K562 (cell line): Measurements from ENCODE around the gene RHOBTB3. TPM values are rescaled to one million over a fixed set of nuclear protein-coding genes. Genes with fewer than 3 reads are reported as not detected.
A peak's percentile ranks its signal among the peaks of the same experiment; 100 is the strongest.

Experiments
- BCL6 ChIP-seq: fragments of 250-450 bp; sonication (Bioruptor Pico); IDR thresholded peaks from 2 replicates; pipeline ENCODE4 v1.4.0; 2020
- FIP1L1 ChIP-seq: fragments of 200-400 bp; formaldehyde crosslinking; IDR thresholded peaks from 2 replicates; pipeline ENCODE4 v1.6.1; 2018; ENCODE audit warnings: mild to moderate bottlenecking, low read depth, low read length; ENCODE audit not compliant: poor library complexity, severe bottlenecking
- FOXM1 ChIP-seq, 2 experiments: fragments of 450-650 bp in 1 of 2; sonication (generic) in 1 of 2; formaldehyde crosslinking in 1 of 2; IDR thresholded peaks; 2 replicates each; pipeline versions ENCODE4 v1.6.1 to v1.9.0; 2017 to 2022; ENCODE audit warnings: low read depth in 2 of 2, mild to moderate bottlenecking in 2 of 2, missing genetic modification reagents in 1 of 2, moderate library complexity in 1 of 2
- HMG20B ChIP-seq: fragments of 250-450 bp; sonication (Bioruptor Pico); IDR thresholded peaks from 2 replicates; pipeline ENCODE4 v1.5.0; 2021; ENCODE audit warnings: mild to moderate bottlenecking
- HNRNPLL ChIP-seq: fragments of 200-400 bp; formaldehyde crosslinking; IDR thresholded peaks from 2 replicates; pipeline ENCODE4 v1.6.1; 2017; ENCODE audit warnings: low read length, low read depth, mild to moderate bottlenecking; ENCODE audit not compliant: poor library complexity, severe bottlenecking
- MAFF ChIP-seq: IDR thresholded peaks from 2 replicates; pipeline ENCODE4 v1.6.1; 2012; ENCODE audit warnings: low read length, improper control_type of control experiment
- PML ChIP-seq: IDR thresholded peaks from 2 replicates; pipeline ENCODE4 v1.6.1; 2012; ENCODE audit warnings: low read length, inconsistent platforms
- PTBP1 ChIP-seq: fragments of 200-400 bp; formaldehyde crosslinking; IDR thresholded peaks from 2 replicates; pipeline ENCODE4 v1.6.1; 2017; ENCODE audit warnings: low read depth, low read length
- SETDB1 ChIP-seq: IDR thresholded peaks from one replicate; pipeline ENCODE4 v1.6.1; 2012; ENCODE audit warnings: low read length, control low read depth, inconsistent platforms
- SMAD1 ChIP-seq: fragments of 150-350 bp; IDR thresholded peaks from 2 replicates; pipeline ENCODE4 v1.6.1; 2014; ENCODE audit warnings: low read length, low read depth; ENCODE audit not compliant: partially characterized antibody
- ZNF584 ChIP-seq: fragments of 200-800 bp; sonication (Bioruptor generic); IDR thresholded peaks from 2 replicates; pipeline ENCODE4 v1.6.1; 2016; ENCODE audit warnings: low read depth, mild to moderate bottlenecking, missing genetic modification characterization, missing compliant biosample characterization
- ZNF695 ChIP-seq: fragments of 450-650 bp; formaldehyde crosslinking; IDR thresholded peaks from 2 replicates; pipeline ENCODE4 v1.4.0; 2020; ENCODE audit warnings: mild to moderate bottlenecking, moderate library complexity
- polyA plus RNA-seq, 8 experiments: library from polyadenylated mRNA; depleted of rRNA in 4 of 8; stranded (reverse) in 5 of 8; unstranded in 3 of 8; fragments of >200 nt; fragmentation: Nextera tagmentation in 2 of 8; fragmentation: Illumina TruSeq in 1 of 8; extraction: Ambion mirVana in 2 of 8; extraction: Trizol in 1 of 8; gene quantifications; 2 replicates each; pipeline versions ENCODE4 v1.2.1 to v1.2.3, GENCODE V29; 2011 to 2014; ENCODE audit warnings: inconsistent platforms in 1 of 8, missing spikeins in 1 of 8
- total RNA-seq, 7 experiments: library from RNA; depleted of rRNA in 6 of 7; stranded (reverse); fragments of >200 nt in 6 of 7; fragmentation: Illumina TruSeq in 2 of 7; extraction: Trizol in 2 of 7; gene quantifications; 2 replicates each; pipeline versions ENCODE4 v1.2.1 to v1.2.3, GENCODE V29; 2011 to 2021; ENCODE audit warnings: low replicate concordance in 1 of 7
- TF ChIP-seq, protein P1 (sequence below), 3 experiments: fragments of 200-800 bp in 1 of 3; fragments of 250-450 bp in 1 of 3; fragments of 450-650 bp in 1 of 3; sonication (Bioruptor Pico) in 1 of 3; sonication (Bioruptor generic) in 1 of 3; formaldehyde crosslinking in 1 of 3; IDR thresholded peaks; 2 replicates each; pipeline versions ENCODE4 v1.6.1 to v1.8.0; 2016 to 2022; ENCODE audit warnings: mild to moderate bottlenecking in 2 of 3, missing genetic modification characterization in 2 of 3, missing compliant biosample characterization in 1 of 3, moderate library complexity in 1 of 3
- TF ChIP-seq, protein P2 (sequence below): fragments of 450-650 bp; IDR thresholded peaks from 2 replicates; pipeline ENCODE4 v1.6.1; 2016; ENCODE audit warnings: low read depth

RHOBTB3 gene
- total and polyA plus RNA-seq, 9 of the 15 experiments (the other 6 are each of a cell fraction or from before 2014, with no cell fraction given), result 39.7 to 143 (median 115) TPM

DNA sequence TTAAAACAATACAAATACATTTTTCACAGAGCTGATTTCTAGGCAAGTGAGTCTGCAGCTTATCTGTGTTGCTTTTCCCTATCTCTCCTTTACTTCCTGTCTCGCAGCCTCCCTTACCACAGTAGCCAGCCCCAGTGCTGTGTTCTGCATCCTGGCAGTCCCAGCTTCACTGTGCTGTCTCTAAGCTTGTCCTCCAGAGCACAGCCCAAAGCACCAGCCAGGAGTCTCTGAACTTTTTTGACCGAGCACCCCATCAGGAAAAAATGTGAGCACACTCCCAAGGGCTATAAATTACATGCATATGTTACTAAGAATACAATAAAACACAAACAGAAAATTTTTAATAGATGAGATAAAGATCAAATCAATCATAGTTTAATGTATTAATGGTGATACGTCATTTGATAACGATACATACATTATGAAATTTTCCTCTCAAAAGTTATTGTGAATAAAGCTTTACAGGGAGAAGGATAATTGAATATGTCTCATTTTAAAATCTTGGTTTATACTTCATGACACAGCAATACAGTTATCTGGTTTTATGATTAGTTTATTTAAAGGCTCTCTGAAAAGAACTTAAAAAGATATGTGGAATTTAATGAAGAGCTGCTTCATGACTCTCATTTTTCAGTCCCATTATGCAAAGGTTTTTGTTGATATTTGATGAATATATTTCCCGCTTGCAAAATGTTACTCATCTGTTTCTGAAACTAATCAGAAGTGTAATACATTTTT lies 7.3 kb upstream of the RHOBTB3 start (continued):
- TF ChIP-seq, protein P1, sequence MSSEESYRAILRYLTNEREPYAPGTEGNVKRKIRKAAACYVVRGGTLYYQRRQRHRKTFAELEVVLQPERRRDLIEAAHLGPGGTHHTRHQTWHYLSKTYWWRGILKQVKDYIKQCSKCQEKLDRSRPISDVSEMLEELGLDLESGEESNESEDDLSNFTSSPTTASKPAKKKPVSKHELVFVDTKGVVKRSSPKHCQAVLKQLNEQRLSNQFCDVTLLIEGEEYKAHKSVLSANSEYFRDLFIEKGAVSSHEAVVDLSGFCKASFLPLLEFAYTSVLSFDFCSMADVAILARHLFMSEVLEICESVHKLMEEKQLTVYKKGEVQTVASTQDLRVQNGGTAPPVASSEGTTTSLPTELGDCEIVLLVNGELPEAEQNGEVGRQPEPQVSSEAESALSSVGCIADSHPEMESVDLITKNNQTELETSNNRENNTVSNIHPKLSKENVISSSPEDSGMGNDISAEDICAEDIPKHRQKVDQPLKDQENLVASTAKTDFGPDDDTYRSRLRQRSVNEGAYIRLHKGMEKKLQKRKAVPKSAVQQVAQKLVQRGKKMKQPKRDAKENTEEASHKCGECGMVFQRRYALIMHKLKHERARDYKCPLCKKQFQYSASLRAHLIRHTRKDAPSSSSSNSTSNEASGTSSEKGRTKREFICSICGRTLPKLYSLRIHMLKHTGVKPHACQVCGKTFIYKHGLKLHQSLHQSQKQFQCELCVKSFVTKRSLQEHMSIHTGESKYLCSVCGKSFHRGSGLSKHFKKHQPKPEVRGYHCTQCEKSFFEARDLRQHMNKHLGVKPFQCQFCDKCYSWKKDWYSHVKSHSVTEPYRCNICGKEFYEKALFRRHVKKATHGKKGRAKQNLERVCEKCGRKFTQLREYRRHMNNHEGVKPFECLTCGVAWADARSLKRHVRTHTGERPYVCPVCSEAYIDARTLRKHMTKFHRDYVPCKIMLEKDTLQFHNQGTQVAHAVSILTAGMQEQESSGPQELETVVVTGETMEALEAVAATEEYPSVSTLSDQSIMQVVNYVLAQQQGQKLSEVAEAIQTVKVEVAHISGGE (CRISPR knock-in tag; IDR thresholded peaks at IDR 0.05), result peak in 1 of 3 experiments; percentile 41; a peak in 1 of 6 replicates
- TF ChIP-seq SMAD1, result no peak
- TF ChIP-seq HNRNPLL, result no peak
- no peak for TF ChIP-seq PTBP1
- TF ChIP-seq FIP1L1, result no peak
- TF ChIP-seq ZNF584 (CRISPR knock-in tag), result peak; percentile 47; the same call in 1 of the 2 replicates
- no peak for TF ChIP-seq PML
- TF ChIP-seq HMG20B (CRISPR knock-in tag), result no peak
- no peak for TF ChIP-seq FOXM1 (IDR thresholded peaks at IDR 0.05; ENCODE audit: low read depth)
- no peak for TF ChIP-seq FOXM1 (CRISPR knock-in tag; IDR thresholded peaks at IDR 0.05; ENCODE audit: low read depth)
- TF ChIP-seq SETDB1, result no peak
- TF ChIP-seq, protein P2, sequence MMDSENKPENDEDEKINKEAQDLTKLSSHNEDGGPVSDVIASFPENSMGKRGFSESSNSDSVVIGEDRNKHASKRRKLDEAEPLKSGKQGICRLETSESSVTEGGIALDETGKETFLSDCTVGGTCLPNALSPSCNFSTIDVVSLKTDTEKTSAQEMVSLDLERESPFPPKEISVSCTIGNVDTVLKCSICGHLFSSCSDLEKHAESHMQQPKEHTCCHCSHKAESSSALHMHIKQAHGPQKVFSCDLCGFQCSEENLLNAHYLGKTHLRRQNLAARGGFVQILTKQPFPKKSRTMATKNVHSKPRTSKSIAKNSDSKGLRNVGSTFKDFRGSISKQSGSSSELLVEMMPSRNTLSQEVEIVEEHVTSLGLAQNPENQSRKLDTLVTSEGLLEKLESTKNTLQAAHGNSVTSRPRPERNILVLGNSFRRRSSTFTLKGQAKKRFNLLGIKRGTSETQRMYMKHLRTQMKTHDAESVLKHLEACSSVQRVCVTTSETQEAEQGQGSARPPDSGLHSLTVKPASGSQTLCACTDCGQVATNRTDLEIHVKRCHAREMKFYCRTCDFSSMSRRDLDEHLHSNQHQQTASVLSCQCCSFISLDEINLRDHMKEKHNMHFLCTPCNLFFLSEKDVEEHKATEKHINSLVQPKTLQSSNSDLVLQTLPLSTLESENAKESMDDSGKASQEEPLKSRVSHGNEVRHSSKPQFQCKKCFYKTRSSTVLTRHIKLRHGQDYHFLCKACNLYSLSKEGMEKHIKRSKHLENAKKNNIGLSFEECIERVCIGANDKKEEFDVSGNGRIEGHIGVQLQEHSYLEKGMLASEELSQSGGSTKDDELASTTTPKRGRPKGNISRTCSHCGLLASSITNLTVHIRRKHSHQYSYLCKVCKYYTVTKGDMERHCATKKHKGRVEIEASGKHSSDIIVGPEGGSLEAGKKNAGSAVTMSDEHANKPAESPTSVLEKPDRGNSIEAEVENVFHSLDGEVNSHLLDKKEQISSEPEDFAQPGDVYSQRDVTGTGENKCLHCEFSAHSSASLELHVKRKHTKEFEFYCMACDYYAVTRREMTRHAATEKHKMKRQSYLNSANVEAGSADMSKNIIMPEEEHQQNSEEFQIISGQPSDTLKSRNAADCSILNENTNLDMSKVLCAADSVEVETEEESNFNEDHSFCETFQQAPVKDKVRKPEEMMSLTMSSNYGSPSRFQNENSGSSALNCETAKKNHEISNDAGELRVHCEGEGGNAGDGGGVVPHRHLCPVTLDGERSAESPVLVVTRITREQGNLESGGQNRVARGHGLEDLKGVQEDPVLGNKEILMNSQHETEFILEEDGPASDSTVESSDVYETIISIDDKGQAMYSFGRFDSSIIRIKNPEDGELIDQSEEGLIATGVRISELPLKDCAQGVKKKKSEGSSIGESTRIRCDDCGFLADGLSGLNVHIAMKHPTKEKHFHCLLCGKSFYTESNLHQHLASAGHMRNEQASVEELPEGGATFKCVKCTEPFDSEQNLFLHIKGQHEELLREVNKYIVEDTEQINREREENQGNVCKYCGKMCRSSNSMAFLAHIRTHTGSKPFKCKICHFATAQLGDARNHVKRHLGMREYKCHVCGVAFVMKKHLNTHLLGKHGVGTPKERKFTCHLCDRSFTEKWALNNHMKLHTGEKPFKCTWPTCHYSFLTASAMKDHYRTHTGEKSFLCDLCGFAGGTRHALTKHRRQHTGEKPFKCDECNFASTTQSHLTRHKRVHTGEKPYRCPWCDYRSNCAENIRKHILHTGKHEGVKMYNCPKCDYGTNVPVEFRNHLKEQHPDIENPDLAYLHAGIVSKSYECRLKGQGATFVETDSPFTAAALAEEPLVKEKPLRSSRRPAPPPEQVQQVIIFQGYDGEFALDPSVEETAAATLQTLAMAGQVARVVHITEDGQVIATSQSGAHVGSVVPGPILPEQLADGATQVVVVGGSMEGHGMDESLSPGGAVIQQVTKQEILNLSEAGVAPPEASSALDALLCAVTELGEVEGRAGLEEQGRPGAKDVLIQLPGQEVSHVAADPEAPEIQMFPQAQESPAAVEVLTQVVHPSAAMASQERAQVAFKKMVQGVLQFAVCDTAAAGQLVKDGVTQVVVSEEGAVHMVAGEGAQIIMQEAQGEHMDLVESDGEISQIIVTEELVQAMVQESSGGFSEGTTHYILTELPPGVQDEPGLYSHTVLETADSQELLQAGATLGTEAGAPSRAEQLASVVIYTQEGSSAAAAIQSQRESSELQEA, result no peak
- no peak for TF ChIP-seq ZNF695 (CRISPR knock-in tag)
- peak; percentile 21; the same call in 1 of the 2 replicates for TF ChIP-seq MAFF
- TF ChIP-seq BCL6, result no peak
